ENCODE results near the gene GPC3. TPM values are rescaled to one million over a fixed set of nuclear protein-coding genes. Genes with fewer than 3 reads are reported as not detected.

GPC3 gene
- total RNA-seq, 1 experiment from 2014 or later = 1.3 TPM

DNA sequence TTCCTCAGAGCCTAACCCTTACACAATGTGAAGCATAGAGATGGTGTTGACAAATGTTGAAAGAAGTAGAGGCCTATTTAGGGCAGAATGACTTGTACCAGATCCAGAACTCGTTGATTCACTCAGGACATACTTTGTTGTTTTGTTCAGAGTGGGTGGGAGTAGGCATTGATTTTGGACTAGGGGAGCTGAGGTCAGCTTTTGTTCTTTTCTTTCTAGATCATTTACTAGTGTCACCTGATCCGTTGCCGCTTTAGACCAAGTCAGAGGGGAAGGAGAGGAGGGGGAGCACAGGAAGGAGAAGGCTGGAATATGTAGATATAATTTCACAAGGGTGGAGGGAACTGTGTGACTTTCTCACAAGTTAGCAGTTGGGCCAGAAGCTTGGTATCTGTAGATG, 287.7 kb downstream of the GPC3 start:
- no peak for DNase-seq (ENCODE audit: low spot score)

- DNase-seq (ENCODE audit: low spot score) = no peak
These were observed 295.3 kb downstream of the GPC3 start for GRCh38 chrX:133689997-133690599.

- no peak for DNase-seq (ENCODE audit: low spot score)
These were observed 299.6 kb downstream of the GPC3 start for GRCh38 chrX:133685822-133686221.

DNA sequence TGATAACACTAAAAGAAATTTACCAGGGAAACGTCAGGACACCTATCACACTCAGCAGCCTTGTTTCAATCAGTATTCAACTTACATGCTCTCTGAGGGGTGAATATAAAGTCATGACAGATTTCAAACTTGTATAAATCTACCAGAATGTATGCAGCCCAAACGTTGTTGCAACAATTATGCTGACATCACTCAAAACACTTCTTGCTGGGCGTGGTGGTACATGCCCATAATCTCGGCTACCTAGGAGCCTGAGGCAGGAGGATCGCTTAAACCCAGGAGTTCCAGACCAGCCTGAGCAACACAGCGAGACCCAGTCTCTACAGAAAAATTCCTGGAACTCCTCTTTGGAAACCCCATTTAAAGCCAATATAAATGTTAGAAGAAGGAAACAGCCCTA, 303.5 kb downstream of the GPC3 start:
- no peak for DNase-seq (ENCODE audit: low spot score)

GRCh38 chrX:133681421-133681820, 304.0 kb downstream of the GPC3 start:
- no peak for DNase-seq (ENCODE audit: low spot score)

- peak; percentile 61 for DNase-seq (ENCODE audit: low spot score)
These were observed 308.0 kb downstream of the GPC3 start for GRCh38 chrX:133677123-133678063.

DNA sequence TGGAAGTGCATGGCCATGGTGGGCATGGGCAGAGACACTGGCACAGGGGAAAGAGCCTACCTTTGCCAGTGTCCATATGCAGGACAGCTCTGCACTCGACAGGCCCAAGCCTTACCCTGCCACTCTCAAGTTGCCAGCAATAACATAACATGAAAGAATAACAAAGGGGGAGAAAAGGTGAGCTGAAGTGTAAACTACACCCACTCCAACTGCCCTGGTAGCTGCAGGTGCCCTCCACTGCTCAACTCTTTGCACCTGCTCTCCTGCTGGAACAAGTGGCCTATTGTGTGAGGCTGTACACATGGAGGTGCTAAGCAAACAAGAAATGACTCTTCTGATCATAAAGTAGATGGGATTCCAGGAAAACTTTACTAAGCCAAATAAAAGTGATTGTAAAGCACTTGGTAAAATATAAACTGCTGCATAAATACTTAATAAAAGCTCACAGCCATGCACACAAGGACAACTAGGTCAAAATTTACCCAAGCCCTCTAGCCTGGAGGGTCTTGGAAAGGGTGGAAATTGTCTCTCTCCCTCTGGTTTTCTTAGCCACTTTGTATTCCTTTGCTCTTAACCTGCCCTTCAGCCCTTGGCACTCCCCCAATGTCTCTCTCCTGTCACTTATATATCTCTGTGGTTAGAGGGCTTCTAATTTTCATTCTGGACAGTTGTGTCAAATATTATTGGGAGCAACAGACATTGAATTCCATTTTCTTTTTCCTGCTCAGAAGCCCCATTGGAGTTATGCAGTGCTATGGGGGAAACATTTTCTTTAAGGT, 308.9 kb downstream of the GPC3 start:
- peak; percentile 89 for DNase-seq (ENCODE audit: low spot score)

GRCh38 chrX:133674726-133675470, 310.5 kb downstream of the GPC3 start:
- peak; percentile 78 for DNase-seq (ENCODE audit: low spot score)

DNA sequence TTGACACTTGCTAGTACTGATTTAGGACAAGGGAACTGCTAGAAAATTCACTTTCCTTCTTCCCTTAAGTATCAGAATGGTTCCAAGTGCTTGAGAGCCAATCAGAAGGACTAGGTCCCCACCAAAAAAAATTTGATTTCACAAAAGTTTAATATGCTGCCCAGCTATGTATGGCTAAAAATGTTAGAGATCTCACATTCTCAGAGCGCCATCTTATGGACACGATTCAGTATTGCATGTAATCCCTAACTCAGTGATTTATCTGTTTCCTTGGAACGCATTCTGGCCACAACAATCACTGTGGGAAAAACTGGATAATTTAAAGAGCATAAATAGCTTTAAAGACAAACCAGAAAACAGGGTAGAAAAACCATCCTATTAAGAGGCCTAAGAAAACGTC, 315.0 kb downstream of the GPC3 start:
- peak; percentile 86 for DNase-seq (ENCODE audit: low spot score)

DNA sequence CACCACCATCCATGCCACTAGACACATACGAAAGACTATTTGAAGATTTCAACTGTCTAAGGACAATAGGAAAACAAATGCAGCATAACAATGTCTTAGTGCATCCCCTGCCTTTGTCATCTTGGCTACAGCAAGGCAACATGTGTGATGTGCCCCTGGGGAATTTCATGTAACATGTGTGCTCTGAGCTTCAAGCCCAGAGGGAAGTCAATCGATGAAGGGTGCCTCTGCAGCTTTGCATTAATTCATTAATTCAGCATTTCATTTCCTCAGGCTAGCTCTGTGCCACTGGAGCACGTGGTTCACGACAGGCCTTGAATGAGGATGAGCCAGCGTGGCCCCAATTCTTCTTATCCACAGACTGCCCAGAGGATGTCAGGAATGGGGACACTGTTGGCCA, 316.2 kb downstream of the GPC3 start:
- no peak for DNase-seq (ENCODE audit: low spot score)

DNA sequence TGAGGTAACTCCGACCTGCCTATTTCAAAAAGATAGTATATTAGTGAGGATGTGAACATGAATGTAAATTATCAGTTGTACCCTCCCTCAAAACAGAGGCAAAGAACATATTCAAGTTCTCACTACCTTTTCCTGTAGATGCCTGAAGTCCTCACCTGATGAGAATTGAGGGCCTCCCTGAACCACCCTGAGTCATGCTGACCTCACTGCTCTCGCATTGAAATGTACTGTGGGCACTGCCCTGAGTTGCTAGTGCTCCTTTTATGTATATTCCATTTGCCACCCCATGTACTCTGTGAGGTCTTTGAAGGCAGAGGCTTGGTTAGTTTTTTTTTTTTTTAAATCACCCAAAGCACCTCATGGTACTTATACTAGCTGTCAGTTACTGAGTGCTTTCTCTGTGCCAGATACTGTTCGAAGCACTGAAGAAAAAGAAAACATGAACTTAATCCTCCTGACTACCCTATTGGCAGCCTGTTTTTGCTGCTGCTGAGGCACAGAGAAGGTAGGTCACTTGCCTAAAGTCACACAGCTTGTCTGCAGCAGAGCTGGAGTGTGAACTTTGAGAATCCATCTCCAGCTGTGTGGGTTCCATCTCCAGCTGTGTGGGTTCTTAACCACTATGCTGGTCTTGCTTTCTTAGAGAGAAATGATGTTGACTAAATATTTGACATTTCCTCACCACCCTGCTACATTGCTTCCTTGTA, 317.0 kb downstream of the GPC3 start:
- no peak for DNase-seq (ENCODE audit: low spot score)

DNA sequence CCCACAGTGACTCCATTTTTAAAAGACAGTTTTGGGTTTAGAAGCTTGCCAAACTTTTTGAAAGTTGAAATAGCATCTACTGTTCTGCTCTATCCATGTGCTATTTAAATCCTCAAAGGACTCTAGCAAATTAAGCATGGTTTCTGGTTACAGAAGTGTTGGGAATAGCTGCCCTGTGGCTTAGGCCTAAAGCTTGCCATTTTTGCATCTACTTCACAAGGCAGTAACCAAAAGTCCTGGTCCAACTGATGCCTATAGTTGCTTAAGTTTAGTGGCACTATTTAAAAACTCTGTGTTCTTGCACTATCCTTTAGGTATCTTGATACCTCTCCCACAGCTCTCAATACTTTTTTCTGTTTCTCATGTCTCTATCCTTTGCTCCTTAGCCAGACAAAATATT, 319.1 kb downstream of the GPC3 start:
- no peak for DNase-seq (ENCODE audit: low spot score)

DNA sequence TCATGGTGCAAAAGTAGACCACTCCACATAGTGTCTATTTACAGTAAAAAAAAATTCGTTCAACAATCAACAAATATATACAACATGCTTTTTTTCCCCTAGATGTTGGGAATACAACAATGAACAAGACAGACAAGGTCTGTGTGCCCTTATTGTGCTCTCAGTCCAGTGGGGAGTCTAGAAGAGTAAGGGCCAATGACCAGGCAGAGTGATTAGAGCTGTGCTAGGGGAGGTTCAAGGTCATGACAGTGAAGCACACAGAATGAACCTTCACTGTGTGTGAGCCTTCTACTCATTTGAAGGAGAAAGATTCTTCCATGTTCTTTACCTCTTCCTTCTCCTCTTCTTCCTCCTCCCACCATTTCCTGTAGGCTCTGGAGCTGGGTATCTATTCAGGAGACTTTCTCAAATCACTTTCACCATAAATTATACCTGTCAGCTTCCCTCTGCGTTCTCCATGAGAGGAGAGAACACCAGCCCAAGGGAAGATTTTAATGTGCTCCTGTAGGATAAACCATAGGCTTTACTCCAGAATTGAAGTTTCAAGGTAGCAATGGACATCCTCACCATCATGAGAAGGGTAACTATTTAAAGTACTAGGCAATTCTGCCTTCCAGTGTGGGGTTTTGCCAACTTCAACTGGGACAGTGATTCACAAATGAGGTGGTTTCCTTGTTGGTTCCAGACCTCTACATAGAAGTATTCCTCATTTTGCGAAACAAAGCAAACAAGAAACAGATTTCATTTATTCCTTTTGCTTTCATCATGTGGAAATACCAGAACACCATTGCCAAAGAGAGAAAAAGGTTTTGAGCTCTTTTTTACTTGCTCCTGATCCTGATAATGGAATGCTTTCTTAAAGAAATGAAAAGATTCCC, 323.2 kb downstream of the GPC3 start:
- no peak for DNase-seq (ENCODE audit: low spot score)

- no peak for DNase-seq (ENCODE audit: low spot score)
These were observed 325.1 kb downstream of the GPC3 start for GRCh38 chrX:133660281-133660680.

DNA sequence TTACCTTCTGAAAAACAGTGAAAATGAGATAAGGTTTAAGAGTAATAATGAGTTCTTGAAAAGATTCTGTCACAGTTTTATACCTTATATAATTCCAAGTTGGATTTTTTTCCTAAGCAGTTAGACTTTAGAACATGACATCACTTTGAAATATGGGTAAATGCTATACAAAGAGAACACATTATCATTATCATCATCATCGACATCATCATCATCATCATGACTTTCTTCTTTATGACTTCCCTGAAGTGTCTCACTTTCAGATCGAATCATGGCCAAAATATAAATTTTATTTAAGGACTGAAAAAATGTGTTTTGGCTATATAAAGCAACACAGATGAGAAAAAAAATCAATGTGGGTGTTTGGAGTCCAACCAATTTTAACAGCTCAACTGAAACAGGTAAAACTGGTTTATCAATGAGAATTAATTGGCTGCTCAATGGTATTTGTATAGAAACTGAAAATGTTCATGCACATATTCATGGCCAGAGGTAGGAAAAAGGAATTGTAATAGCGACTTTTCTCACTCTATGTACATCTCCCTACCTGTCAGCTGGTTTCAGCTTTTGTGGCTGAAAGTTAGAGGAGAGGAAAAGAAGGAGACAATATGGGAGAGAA, 327.0 kb downstream of the GPC3 start:
- peak; percentile 13 for DNase-seq (ENCODE audit: low spot score)

DNA sequence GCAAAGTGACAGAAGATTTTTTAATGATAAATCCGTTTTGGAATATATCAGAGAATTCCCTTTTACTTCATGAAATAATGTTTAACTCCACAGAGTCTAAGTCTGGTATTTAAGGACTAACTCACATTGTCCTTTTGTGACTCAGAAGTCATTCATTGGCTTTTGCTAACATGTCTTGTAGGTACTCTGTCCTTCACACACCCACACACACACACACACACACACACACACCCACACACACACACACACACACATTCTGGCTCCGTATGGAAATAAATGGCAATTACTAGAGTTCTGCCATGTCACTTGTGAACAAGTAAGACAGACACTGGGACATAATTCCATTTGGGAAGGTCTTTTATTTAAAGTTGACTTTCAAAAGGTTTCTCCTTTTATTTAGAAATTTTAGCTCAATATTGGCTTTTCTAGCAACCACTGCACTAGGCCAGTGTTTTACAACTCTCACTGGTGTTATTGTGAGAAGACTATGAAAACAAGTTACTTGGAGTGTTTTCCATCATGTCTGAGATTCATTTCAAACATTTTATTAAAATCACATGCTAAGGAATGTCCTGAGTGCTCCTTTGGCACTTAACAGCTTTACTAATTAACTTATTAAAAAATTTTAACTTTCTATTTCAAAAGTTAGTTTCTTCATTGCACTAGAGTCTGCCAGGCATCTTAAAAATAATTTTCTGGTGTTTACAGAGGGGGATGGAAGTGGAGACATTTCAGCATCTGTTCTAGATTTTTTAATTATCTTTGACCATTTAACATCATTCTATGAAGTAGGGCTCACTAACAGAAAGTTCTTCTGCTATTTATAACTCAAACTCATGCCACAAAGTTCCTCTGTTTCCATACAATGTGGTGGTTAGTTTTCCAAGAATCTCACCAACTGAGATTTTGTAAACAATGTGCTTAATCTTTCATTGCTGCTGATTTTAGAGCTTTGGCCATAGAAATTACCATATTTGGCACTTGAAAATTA, 329.8 kb downstream of the GPC3 start:
- DNase-seq (ENCODE audit: low spot score) = no peak

DNA sequence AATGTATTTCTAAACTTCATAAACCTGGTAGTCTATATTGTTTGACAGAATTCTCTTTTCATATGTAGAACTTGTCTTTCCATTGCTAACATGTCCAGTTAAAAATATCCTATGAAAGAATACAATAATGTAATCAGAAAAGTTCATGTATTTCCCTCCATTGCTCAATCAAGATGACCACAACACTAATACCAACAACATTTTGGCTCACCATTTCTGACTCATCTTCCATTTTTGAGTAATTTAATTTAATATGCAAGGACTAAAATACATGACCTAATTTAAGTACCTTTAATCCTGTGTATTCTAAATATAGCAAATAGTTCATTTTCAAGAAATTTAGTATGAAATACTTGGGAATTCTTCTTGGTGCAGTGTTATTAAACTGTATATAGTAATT, 330.6 kb downstream of the GPC3 start:
- DNase-seq (ENCODE audit: low spot score) = no peak

- DNase-seq (ENCODE audit: low spot score) = no peak
These were observed 332.0 kb downstream of the GPC3 start for GRCh38 chrX:133653358-133653757.
